Endodermal cell (in vitro differentiated cells): ENCODE measurements around the gene ANKRD13A. TPM values are rescaled to one million over a fixed set of nuclear protein-coding genes. Genes with fewer than 3 reads are reported as not detected.

ENCODE experiments used
- DNase-seq: peaks from one replicate; pipeline ENCODE4 v3.0.0-alpha.2; 2017
- H3K27ac ChIP-seq: 2 replicates; pipeline ENCODE4 v1.5.1; 2013; ENCODE audit warnings: mild to moderate bottlenecking, low read depth, low read length, moderate library complexity
- H3K27me3 ChIP-seq: 2 replicates; pipeline ENCODE4 v1.6.1; 2013; ENCODE audit warnings: mild to moderate bottlenecking, low read length, moderate library complexity; ENCODE audit not compliant: insufficient read depth, control insufficient read depth, poor library complexity, severe bottlenecking
- H3K36me3 ChIP-seq: 2 replicates; pipeline ENCODE4 v1.7.0; 2013; ENCODE audit warnings: mild to moderate bottlenecking, low read length, moderate library complexity; ENCODE audit not compliant: control insufficient read depth, insufficient read depth
- H3K4me1 ChIP-seq: one replicate; pipeline ENCODE4 v1.7.0; 2013; ENCODE audit warnings: low read length; ENCODE audit not compliant: control insufficient read depth, insufficient read depth
- H3K4me3 ChIP-seq: 2 replicates; pipeline ENCODE4 v1.5.1; 2013; ENCODE audit warnings: mild to moderate bottlenecking, low read length, moderate library complexity
- H3K9ac ChIP-seq: 2 replicates; pipeline ENCODE4 v1.6.1; 2013; ENCODE audit warnings: mild to moderate bottlenecking, low read length, moderate library complexity; ENCODE audit not compliant: poor library complexity, severe bottlenecking; ENCODE audit errors: extremely low read depth
- H3K9me3 ChIP-seq: 2 replicates; pipeline ENCODE4 v1.6.1; 2013; ENCODE audit warnings: mild to moderate bottlenecking, low read length, moderate library complexity; ENCODE audit not compliant: control insufficient read depth
- H3K27ac Mint-ChIP-seq: 2 replicates; pipeline ENCODE4 v1.8.0; 2020; ENCODE audit warnings: mixed read lengths
- H3K27me3 Mint-ChIP-seq: 2 replicates; pipeline ENCODE4 v1.8.0; 2021; ENCODE audit warnings: mild to moderate bottlenecking, mixed read lengths; ENCODE audit not compliant: insufficient read depth
- H3K36me3 Mint-ChIP-seq: 2 replicates; pipeline ENCODE4 v1.8.0; 2020; ENCODE audit warnings: low read depth, mixed read lengths
- H3K4me1 Mint-ChIP-seq: 2 replicates; pipeline ENCODE4 v1.8.0; 2020; ENCODE audit warnings: mixed read lengths
- H3K4me3 Mint-ChIP-seq: 2 replicates; pipeline ENCODE4 v1.8.0; 2020; ENCODE audit warnings: mild to moderate bottlenecking, moderate library complexity, mixed read lengths
- H3K9me3 Mint-ChIP-seq: 2 replicates; pipeline ENCODE4 v1.8.0; 2020; ENCODE audit warnings: mild to moderate bottlenecking, mixed read lengths
- WGBS, 2 experiments: methylation state at CpG; one replicate each; pipeline versions ENCODE4 v1.1.5 to v1.1.7; 2013; ENCODE audit warnings: missing lambda C conversion rate in 2 of 2, mixed read lengths in 1 of 2; ENCODE audit not compliant: insufficient coverage in 1 of 2, insufficient read length in 1 of 2; 5-methylcytosine and 5-hydroxymethylcytosine counted together
- total RNA-seq, 2 donors: library from RNA; stranded (reverse); fragmentation: NEBNext Ultra II Directional in 1 of 2; extraction: Animal tissue kit (Norgen Biotek cat#: 25700) in 1 of 2; gene quantifications; 2 replicates in 1 of 2; 3 replicates in 1 of 2; pipeline ENCODE4 v1.2.1, GENCODE V29; 2021
- TF ChIP-seq, protein P1 (sequence below): fragments of 200-600 bp; sonication (generic); conservative IDR thresholded peaks from 2 replicates; pipeline ENCODE4 v1.5.0; 2021; ENCODE audit warnings: antibody characterized with exemption, mild to moderate bottlenecking

The ANKRD13A gene
- total RNA-seq, 2 donors from 2014 or later, result 33.2 to 44.6 TPM

DNA sequence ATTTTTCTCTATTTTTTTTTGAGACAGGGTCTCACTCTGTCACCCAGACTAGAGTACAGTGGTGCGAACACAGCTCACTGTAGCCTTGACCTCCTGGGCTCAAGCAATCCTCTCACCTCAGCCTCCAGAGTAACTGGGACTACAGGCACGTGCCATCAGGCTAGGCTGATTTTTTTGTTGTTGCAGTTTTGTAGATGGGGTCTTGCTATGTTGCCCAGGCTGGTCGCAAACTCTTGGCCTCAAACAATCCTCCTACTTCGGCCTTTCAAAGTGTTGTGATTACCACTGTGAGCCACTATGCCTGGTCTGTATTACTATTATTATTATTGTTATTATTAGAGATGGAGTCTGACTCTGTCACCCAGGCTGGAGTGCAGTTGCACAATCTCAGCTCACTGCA, 26.4 kb upstream of the ANKRD13A start:
- Histone ChIP-seq H3K27me3 (no peaks in the 10 kb centered on the region), H3K9ac (no peak overlapping the region), H3K4me3 (no peak overlapping the region), H3K36me3 (peaks cover 36% of the 10 kb centered on the region), H3K27ac (no peak overlapping the region), H3K9me3 (no peaks in the 10 kb centered on the region), H3K4me1 (no peaks in the 10 kb centered on the region)
- 90% methylated on average over 2 to 3 of the region's 4 CpGs for WGBS, 2 experiments
- Mint-ChIP-seq H3K36me3 (peaks cover 58% of the 10 kb centered on the region), H3K9me3 (no peaks in the 10 kb centered on the region), H3K27me3 (no peaks in the 10 kb centered on the region), H3K27ac (no peak overlapping the region), H3K4me1 (no peaks in the 10 kb centered on the region), H3K4me3 (no peak overlapping the region)
- no peak for DNase-seq
- TF ChIP-seq, protein P1, sequence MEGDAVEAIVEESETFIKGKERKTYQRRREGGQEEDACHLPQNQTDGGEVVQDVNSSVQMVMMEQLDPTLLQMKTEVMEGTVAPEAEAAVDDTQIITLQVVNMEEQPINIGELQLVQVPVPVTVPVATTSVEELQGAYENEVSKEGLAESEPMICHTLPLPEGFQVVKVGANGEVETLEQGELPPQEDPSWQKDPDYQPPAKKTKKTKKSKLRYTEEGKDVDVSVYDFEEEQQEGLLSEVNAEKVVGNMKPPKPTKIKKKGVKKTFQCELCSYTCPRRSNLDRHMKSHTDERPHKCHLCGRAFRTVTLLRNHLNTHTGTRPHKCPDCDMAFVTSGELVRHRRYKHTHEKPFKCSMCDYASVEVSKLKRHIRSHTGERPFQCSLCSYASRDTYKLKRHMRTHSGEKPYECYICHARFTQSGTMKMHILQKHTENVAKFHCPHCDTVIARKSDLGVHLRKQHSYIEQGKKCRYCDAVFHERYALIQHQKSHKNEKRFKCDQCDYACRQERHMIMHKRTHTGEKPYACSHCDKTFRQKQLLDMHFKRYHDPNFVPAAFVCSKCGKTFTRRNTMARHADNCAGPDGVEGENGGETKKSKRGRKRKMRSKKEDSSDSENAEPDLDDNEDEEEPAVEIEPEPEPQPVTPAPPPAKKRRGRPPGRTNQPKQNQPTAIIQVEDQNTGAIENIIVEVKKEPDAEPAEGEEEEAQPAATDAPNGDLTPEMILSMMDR, result no peak

- Histone ChIP-seq H3K9me3 (peaks cover 7% of the 10 kb centered on the region), H3K27ac (no peak overlapping the region), H3K4me1 (no peaks in the 10 kb centered on the region), H3K9ac (no peak overlapping the region), H3K4me3 (no peak overlapping the region), H3K36me3 (peaks cover 67% of the 10 kb centered on the region), H3K27me3 (no peaks in the 10 kb centered on the region)
- DNase-seq, result no peak
- H3K4me3 Mint-ChIP-seq, result no peak overlapping the region
- TF ChIP-seq, protein P1, result no peak
- no peaks in the 10 kb centered on the region for H3K9me3 Mint-ChIP-seq
- H3K36me3 Mint-ChIP-seq, result peaks cover 65% of the 10 kb centered on the region
- no peaks in the 10 kb centered on the region for H3K4me1 Mint-ChIP-seq
- no peaks in the 10 kb centered on the region for H3K27me3 Mint-ChIP-seq
- 93 to 100% methylated on average over 4 to 5 of the region's 5 CpGs for WGBS, 2 experiments
- H3K27ac Mint-ChIP-seq, result no peak overlapping the region
Observed at GRCh38 chr12:109981311-109981710, 17.9 kb upstream of the ANKRD13A start.

GRCh38 chr12:109982210-109982609, 17.0 kb upstream of the ANKRD13A start:
- Histone ChIP-seq H3K4me3 (no peak overlapping the region), H3K4me1 (no peaks in the 10 kb centered on the region), H3K36me3 (peaks cover 67% of the 10 kb centered on the region), H3K27me3 (no peaks in the 10 kb centered on the region), H3K27ac (no peak overlapping the region), H3K9ac (no peak overlapping the region), H3K9me3 (peaks cover 7% of the 10 kb centered on the region)
- Mint-ChIP-seq H3K4me3 (no peak overlapping the region), H3K36me3 (peaks cover 64% of the 10 kb centered on the region), H3K4me1 (no peaks in the 10 kb centered on the region), H3K9me3 (no peaks in the 10 kb centered on the region), H3K27ac (peak overlapping the region; percentile 11), H3K27me3 (no peaks in the 10 kb centered on the region)
- TF ChIP-seq, protein P1, result no peak
- no peak for DNase-seq
